SK-N-SH (cell line): ENCODE results near the gene BMP6. TPM values are rescaled to one million over a fixed set of nuclear protein-coding genes. Genes with fewer than 3 reads are reported as not detected.

ENCODE experiments used
- CTCF ChIA-PET: fragments of 300-600, 350-600 bp; formaldehyde crosslinking; extraction: SDS; loops from one replicate; lab custom pipeline; 2021; lab: Yijun Ruan, JAX
- POLR2A ChIA-PET: fragments of 350-600 bp; sonication (Branson Sonifier 250); formaldehyde crosslinking; extraction: SDS; loops from one replicate; lab custom pipeline; 2020; ENCODE audit warnings: antibody characterized with exemption, inconsistent platforms; lab: Yijun Ruan, JAX
- DNase-seq: peaks from one replicate; pipeline ENCODE4 v3.0.0; 2012
- H2AFZ ChIP-seq: fragments of 200-600 bp; sonication (generic); 2 replicates; pipeline ENCODE4 v1.8.1; 2016; ENCODE audit warnings: antibody characterized with exemption, mild to moderate bottlenecking, low read depth
- H3F3A ChIP-seq: fragments of 200-600 bp; sonication (generic); replicated peaks from 2 replicates; pipeline ENCODE3; 2016; ENCODE audit warnings: antibody characterized with exemption, mild to moderate bottlenecking; ENCODE audit not compliant: insufficient read depth
- H3K27ac ChIP-seq, 2 experiments: fragments of 200-500 bp in 1 of 2; fragments of 200-600 bp in 1 of 2; sonication (Bioruptor generic) in 1 of 2; sonication (generic), shearing (Covaris generic) in 1 of 2; 2 replicates each; pipeline versions ENCODE4 v1.5.1 to v1.6.1; 2014 to 2016; ENCODE audit warnings: low read depth in 2 of 2, inconsistent platforms in 1 of 2, low read length in 1 of 2, mild to moderate bottlenecking in 1 of 2, mixed read lengths in 1 of 2
- H3K27me3 ChIP-seq: fragments of 200-600 bp; sonication (generic), shearing (Covaris generic); 2 replicates; pipeline ENCODE4 v1.6.1; 2016; ENCODE audit warnings: mixed run types; ENCODE audit not compliant: insufficient read depth
- H3K36me3 ChIP-seq, 2 experiments: fragments of 200-500 bp in 1 of 2; fragments of 200-600 bp in 1 of 2; sonication (Bioruptor generic) in 1 of 2; sonication (generic) in 1 of 2; replicated peaks in 1 of 2; 2 replicates each; pipeline versions ENCODE3 to v1.5.1; 2014 to 2016; ENCODE audit warnings: low read length in 1 of 2, mild to moderate bottlenecking in 1 of 2; ENCODE audit not compliant: insufficient read depth in 2 of 2, control insufficient read depth in 1 of 2
- H3K4me1 ChIP-seq, 2 experiments: fragments of 200-500 bp in 1 of 2; fragments of 200-600 bp in 1 of 2; sonication (Bioruptor generic) in 1 of 2; sonication (generic), shearing (Covaris generic) in 1 of 2; 2 replicates each; pipeline versions ENCODE4 v1.5.1 to v1.6.1; 2014 to 2016; ENCODE audit warnings: low read depth in 1 of 2, low read length in 1 of 2, mixed run types in 1 of 2; ENCODE audit not compliant: insufficient read depth in 2 of 2, control insufficient read depth in 1 of 2
- H3K4me2 ChIP-seq: fragments of 200-600 bp; sonication (generic), shearing (Covaris generic); 2 replicates; pipeline ENCODE4 v1.6.1; 2017; ENCODE audit warnings: mixed run types
- H3K4me3 ChIP-seq, 2 experiments: fragments of 200-500 bp in 1 of 2; fragments of 200-600 bp in 1 of 2; sonication (Bioruptor generic) in 1 of 2; sonication (generic), shearing (Covaris generic) in 1 of 2; 2 replicates each; pipeline versions ENCODE4 v1.5.1 to v1.8.1; 2014 to 2016; ENCODE audit warnings: low read depth in 2 of 2, inconsistent platforms in 1 of 2, low read length in 1 of 2, mild to moderate bottlenecking in 1 of 2, mixed read lengths in 1 of 2, moderate library complexity in 1 of 2
- H3K79me2 ChIP-seq: fragments of 200-600 bp; sonication (generic); 2 replicates; pipeline ENCODE4 v1.8.1; 2017; ENCODE audit warnings: mild to moderate bottlenecking; ENCODE audit not compliant: insufficient read depth
- H3K9ac ChIP-seq: fragments of 200-600 bp; sonication (generic); 2 replicates; pipeline ENCODE4 v1.6.1; 2017; ENCODE audit warnings: mixed run types
- H3K9me2 ChIP-seq: fragments of 200-600 bp; sonication (generic); 2 replicates; pipeline ENCODE4 v1.6.1; 2017; ENCODE audit warnings: mixed run types
- H3K9me3 ChIP-seq: fragments of 200-600 bp; sonication (generic); 2 replicates; pipeline ENCODE4 v1.6.1; 2017; ENCODE audit warnings: mixed run types, mild to moderate bottlenecking, moderate library complexity
- H4K20me1 ChIP-seq: fragments of 200-600 bp; sonication (generic); 2 replicates; pipeline ENCODE4 v1.6.1; 2017; ENCODE audit warnings: mild to moderate bottlenecking, mixed run types; ENCODE audit not compliant: insufficient read depth
- ELF1 ChIP-seq: IDR thresholded peaks from 2 replicates; pipeline ENCODE4 v1.4.0; 2012
- EP300 ChIP-seq, 2 experiments: IDR thresholded peaks; 2 replicates each; pipeline versions ENCODE4 v1.4.0 to v1.6.1; 2012; ENCODE audit warnings: borderline replicate concordance in 1 of 2, low read depth in 1 of 2, low read length in 1 of 2
- FOSL2 ChIP-seq: IDR thresholded peaks from 2 replicates; pipeline ENCODE4 v1.4.0; 2012; ENCODE audit warnings: low read depth, mild to moderate bottlenecking, moderate library complexity, borderline replicate concordance
- FOXM1 ChIP-seq: IDR thresholded peaks from 2 replicates; pipeline ENCODE4 v1.4.0; 2012; ENCODE audit warnings: low read depth, mild to moderate bottlenecking
- GABPA ChIP-seq: IDR thresholded peaks from 2 replicates; pipeline ENCODE4 v1.4.0; 2012; ENCODE audit warnings: low read depth, mild to moderate bottlenecking
- JUND ChIP-seq: IDR thresholded peaks from 2 replicates; pipeline ENCODE4 v1.4.0; 2012
- NFIC ChIP-seq: IDR thresholded peaks from 2 replicates; pipeline ENCODE4 v1.4.0; 2012; ENCODE audit warnings: borderline replicate concordance
- NRF1 ChIP-seq: IDR thresholded peaks from 2 replicates; pipeline ENCODE4 v1.6.1; 2012; ENCODE audit warnings: low read depth, mild to moderate bottlenecking, low read length
- RFX5 ChIP-seq: IDR thresholded peaks from 2 replicates; pipeline ENCODE4 v1.6.1; 2012; ENCODE audit warnings: mild to moderate bottlenecking, improper control_type of control experiment, low read length
- RXRA ChIP-seq: IDR thresholded peaks from 2 replicates; pipeline ENCODE4 v1.4.0; 2012; ENCODE audit warnings: low read depth, mild to moderate bottlenecking, borderline replicate concordance
- SMC3 ChIP-seq: IDR thresholded peaks from 2 replicates; pipeline ENCODE4 v1.6.1; 2012; ENCODE audit warnings: low read depth, low read length, improper control_type of control experiment
- TAF1 ChIP-seq: IDR thresholded peaks from 2 replicates; pipeline ENCODE4 v1.6.1; 2012; ENCODE audit warnings: low read depth, mild to moderate bottlenecking, low read length, moderate library complexity, borderline replicate concordance
- TCF12 ChIP-seq: IDR thresholded peaks from 2 replicates; pipeline ENCODE4 v1.4.0; 2012
- TEAD4 ChIP-seq: IDR thresholded peaks from 2 replicates; pipeline ENCODE4 v1.4.0; 2012; ENCODE audit warnings: mild to moderate bottlenecking, borderline replicate concordance; ENCODE audit not compliant: insufficient read depth
- WGBS: methylation state at CpG from one replicate; pipeline ENCODE4 v1.1.6; 2017; ENCODE audit warnings: low lambda C conversion rate; 5-methylcytosine and 5-hydroxymethylcytosine counted together
- polyA plus RNA-seq, 3 experiments: library from polyadenylated mRNA; depleted of rRNA; stranded (reverse); fragments of >200 nt; gene quantifications; 2 replicates each; pipeline ENCODE4 v1.2.3, GENCODE V29; 2012
- TF ChIP-seq, protein P1 (sequence below): IDR thresholded peaks from 2 replicates; pipeline ENCODE4 v1.4.0; 2012; ENCODE audit warnings: low read depth
- TF ChIP-seq, protein P2 (sequence below): IDR thresholded peaks from 2 replicates; pipeline ENCODE4 v1.4.0; 2012; ENCODE audit warnings: low read depth, borderline replicate concordance
- TF ChIP-seq, protein P3 (sequence below): fragments of 150-350 bp; IDR thresholded peaks from 2 replicates; pipeline ENCODE4 v1.6.1; 2016; ENCODE audit warnings: mild to moderate bottlenecking, low read depth, low read length
- TF ChIP-seq, protein P4 (sequence below): IDR thresholded peaks from 2 replicates; pipeline ENCODE4 v1.6.1; 2012; ENCODE audit warnings: mild to moderate bottlenecking, low read depth, low read length, moderate library complexity

The BMP6 gene
- polyA plus RNA-seq, 1 of the 3 experiments (the other 2 are of a cell fraction), result not detected

DNA sequence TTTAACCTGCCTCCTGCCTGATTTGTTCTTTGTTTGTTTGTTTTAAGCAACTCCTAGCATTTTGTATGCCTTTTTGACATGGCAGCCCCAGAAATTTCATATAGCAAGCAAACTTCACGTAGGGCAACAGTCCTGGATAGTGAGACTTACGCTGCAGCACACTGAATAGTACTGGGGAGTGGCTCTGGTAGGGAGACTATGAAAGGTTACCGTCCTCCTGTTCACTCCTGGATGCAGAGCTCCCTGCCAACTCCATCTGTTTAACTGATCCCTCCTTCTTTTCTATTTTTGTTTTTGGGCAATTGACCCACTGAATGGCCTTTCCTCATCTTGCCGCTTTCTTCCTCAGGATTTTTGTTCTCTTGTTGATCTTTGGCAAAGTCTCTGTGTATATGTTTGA is 44.5 kb upstream of the BMP6 start:
- Histone ChIP-seq H3F3A (no peaks in the 10 kb centered on the region), H3K4me2 (no peak overlapping the region), H3K79me2 (no peaks in the 10 kb centered on the region), H3K4me1 (no peaks in the 10 kb centered on the region), H3K9me3 (no peaks in the 10 kb centered on the region), H3K27ac (no peak overlapping the region), H3K36me3 (no peaks in the 10 kb centered on the region), H3K9ac (no peak overlapping the region), H3K4me3 (no peak overlapping the region), H2AFZ (no peak overlapping the region), H3K27me3 (peaks cover 88% of the 10 kb centered on the region), H4K20me1 (no peaks in the 10 kb centered on the region), H3K9me2 (no peaks in the 10 kb centered on the region)
- TF ChIP-seq, protein P1, sequence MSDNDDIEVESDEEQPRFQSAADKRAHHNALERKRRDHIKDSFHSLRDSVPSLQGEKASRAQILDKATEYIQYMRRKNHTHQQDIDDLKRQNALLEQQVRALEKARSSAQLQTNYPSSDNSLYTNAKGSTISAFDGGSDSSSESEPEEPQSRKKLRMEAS, result no peak
- TF ChIP-seq GABPA (no peak), SMC3 (no peak), TAF1 (no peak), JUND (no peak), EP300 (IDR thresholded peaks at IDR 0.05; ENCODE audit: borderline replicate concordance in 1 of 2, low read depth in 1 of 2, low read length in 1 of 2) (no peak), TCF12 (no peak), ELF1 (no peak), RFX5 (no peak), NFIC (no peak)
- TF ChIP-seq, protein P2, sequence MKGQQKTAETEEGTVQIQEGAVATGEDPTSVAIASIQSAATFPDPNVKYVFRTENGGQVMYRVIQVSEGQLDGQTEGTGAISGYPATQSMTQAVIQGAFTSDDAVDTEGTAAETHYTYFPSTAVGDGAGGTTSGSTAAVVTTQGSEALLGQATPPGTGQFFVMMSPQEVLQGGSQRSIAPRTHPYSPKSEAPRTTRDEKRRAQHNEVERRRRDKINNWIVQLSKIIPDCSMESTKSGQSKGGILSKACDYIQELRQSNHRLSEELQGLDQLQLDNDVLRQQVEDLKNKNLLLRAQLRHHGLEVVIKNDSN, result no peak
- TF ChIP-seq, protein P3, sequence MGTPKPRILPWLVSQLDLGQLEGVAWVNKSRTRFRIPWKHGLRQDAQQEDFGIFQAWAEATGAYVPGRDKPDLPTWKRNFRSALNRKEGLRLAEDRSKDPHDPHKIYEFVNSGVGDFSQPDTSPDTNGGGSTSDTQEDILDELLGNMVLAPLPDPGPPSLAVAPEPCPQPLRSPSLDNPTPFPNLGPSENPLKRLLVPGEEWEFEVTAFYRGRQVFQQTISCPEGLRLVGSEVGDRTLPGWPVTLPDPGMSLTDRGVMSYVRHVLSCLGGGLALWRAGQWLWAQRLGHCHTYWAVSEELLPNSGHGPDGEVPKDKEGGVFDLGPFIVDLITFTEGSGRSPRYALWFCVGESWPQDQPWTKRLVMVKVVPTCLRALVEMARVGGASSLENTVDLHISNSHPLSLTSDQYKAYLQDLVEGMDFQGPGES, result no peak
- TF ChIP-seq, protein P4, sequence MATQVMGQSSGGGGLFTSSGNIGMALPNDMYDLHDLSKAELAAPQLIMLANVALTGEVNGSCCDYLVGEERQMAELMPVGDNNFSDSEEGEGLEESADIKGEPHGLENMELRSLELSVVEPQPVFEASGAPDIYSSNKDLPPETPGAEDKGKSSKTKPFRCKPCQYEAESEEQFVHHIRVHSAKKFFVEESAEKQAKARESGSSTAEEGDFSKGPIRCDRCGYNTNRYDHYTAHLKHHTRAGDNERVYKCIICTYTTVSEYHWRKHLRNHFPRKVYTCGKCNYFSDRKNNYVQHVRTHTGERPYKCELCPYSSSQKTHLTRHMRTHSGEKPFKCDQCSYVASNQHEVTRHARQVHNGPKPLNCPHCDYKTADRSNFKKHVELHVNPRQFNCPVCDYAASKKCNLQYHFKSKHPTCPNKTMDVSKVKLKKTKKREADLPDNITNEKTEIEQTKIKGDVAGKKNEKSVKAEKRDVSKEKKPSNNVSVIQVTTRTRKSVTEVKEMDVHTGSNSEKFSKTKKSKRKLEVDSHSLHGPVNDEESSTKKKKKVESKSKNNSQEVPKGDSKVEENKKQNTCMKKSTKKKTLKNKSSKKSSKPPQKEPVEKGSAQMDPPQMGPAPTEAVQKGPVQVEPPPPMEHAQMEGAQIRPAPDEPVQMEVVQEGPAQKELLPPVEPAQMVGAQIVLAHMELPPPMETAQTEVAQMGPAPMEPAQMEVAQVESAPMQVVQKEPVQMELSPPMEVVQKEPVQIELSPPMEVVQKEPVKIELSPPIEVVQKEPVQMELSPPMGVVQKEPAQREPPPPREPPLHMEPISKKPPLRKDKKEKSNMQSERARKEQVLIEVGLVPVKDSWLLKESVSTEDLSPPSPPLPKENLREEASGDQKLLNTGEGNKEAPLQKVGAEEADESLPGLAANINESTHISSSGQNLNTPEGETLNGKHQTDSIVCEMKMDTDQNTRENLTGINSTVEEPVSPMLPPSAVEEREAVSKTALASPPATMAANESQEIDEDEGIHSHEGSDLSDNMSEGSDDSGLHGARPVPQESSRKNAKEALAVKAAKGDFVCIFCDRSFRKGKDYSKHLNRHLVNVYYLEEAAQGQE, result no peak
- ChIA-PET CTCF (interaction anchor here (0.7 kb wide), 1 partner anchor 390 kb away, joined by 3 read pairs; no protein-coding TSS in a partner anchor), POLR2A (no interaction called here)
- 14% methylated on average over 4 of the region's 4 CpGs for WGBS
- no peak for DNase-seq

DNA sequence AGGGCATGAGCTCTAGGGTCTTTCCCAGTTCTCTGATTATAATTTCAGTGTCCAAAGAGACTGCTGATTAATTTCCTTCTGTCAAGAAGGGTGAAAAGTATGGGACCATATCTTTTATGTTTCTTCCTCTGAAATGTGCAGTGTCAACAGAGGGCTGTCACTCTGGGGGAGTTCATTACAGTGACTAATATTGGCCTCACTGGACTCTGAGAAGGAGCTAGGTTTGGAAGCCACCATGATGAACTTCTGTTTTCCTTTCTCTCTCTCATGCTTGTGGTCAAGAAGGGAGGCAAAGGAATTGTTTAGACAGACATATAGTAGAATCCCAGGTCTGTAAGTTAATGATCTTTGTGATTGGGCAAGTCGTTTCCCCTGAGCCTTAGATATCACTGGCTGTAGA is 41.8 kb upstream of the BMP6 start:
- Histone ChIP-seq H3K9me3 (no peaks in the 10 kb centered on the region), H3K36me3 (no peaks in the 10 kb centered on the region), H3K9me2 (no peaks in the 10 kb centered on the region), H3K9ac (no peak overlapping the region), H2AFZ (no peak overlapping the region), H3K27ac (no peak overlapping the region), H3F3A (no peaks in the 10 kb centered on the region), H3K4me2 (no peak overlapping the region), H4K20me1 (no peaks in the 10 kb centered on the region), H3K4me3 (no peak overlapping the region), H3K27me3 (peaks cover 90% of the 10 kb centered on the region), H3K79me2 (no peaks in the 10 kb centered on the region), H3K4me1 (no peaks in the 10 kb centered on the region)
- no peak for DNase-seq
- no peak for TF ChIP-seq NRF1
- no peak for TF ChIP-seq RXRA
- TF ChIP-seq FOXM1, result no peak
- TF ChIP-seq GABPA, result no peak
- TF ChIP-seq SMC3, result no peak
- no peak for TF ChIP-seq EP300 (IDR thresholded peaks at IDR 0.05; ENCODE audit: borderline replicate concordance in 1 of 2, low read depth in 1 of 2, low read length in 1 of 2)
- no peak for TF ChIP-seq FOSL2
- TF ChIP-seq, protein P1, result no peak
- no peak for TF ChIP-seq TEAD4
- CTCF ChIA-PET, result no interaction called here
- POLR2A ChIA-PET, result no interaction called here
- WGBS, result 12% methylated on average over 1 of the region's 1 CpG
